ENCODE results near the gene FMNL3.

The FMNL3 gene, protein sequence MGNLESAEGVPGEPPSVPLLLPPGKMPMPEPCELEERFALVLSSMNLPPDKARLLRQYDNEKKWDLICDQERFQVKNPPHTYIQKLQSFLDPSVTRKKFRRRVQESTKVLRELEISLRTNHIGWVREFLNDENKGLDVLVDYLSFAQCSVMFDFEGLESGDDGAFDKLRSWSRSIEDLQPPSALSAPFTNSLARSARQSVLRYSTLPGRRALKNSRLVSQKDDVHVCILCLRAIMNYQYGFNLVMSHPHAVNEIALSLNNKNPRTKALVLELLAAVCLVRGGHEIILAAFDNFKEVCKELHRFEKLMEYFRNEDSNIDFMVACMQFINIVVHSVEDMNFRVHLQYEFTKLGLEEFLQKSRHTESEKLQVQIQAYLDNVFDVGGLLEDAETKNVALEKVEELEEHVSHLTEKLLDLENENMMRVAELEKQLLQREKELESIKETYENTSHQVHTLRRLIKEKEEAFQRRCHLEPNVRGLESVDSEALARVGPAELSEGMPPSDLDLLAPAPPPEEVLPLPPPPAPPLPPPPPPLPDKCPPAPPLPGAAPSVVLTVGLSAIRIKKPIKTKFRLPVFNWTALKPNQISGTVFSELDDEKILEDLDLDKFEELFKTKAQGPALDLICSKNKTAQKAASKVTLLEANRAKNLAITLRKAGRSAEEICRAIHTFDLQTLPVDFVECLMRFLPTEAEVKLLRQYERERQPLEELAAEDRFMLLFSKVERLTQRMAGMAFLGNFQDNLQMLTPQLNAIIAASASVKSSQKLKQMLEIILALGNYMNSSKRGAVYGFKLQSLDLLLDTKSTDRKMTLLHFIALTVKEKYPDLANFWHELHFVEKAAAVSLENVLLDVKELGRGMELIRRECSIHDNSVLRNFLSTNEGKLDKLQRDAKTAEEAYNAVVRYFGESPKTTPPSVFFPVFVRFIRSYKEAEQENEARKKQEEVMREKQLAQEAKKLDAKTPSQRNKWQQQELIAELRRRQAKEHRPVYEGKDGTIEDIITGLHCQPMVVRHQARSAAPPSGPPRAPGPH

DNA sequence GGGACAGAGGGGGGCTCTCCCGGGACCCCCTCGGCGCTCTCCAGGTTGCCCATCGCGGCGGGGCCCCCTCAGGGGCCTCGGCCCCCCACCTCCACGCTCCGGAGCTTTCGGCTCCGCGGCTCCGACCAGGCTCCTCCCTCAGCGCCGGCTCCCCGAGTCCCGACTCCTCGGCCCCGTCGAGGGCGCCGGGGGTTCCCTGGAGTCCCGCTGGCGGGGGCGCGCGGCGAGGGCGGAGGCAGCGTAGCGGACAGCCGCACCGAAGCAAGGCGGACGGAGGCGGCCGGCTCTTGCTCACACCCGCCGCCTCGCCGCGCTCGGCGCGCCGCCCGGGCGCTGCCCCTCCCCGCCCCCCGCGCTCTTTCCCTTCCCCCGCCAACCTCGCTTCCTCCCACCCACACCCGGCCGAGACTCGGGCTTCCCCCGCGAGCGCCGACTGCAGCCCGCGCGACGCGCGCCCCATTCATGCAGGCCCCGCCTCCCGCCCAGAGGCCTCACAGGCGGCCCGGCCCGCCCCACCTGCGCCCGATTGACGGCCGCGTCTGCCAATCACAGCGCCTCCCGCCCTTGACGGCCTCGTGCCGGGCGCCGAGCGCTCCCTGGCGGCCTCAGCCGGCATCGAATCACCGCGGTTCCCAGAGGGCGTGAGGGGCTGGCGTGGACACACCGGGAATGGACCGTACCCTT is at the start of gene FMNL3:
FMNL3 (minus strand) TSS at position 278 of the 684 bp plus-strand sequence; CDS start at position 53, 225 bp downstream.
- DNase-seq (ENCODE audit: low read depth) = peak; percentile 98
- H3K4me3 ChIP-seq (ENCODE audit: low read depth, low read length) = peak within 1 kb of the TSS; percentile 76
- TF ChIP-seq, protein P1, sequence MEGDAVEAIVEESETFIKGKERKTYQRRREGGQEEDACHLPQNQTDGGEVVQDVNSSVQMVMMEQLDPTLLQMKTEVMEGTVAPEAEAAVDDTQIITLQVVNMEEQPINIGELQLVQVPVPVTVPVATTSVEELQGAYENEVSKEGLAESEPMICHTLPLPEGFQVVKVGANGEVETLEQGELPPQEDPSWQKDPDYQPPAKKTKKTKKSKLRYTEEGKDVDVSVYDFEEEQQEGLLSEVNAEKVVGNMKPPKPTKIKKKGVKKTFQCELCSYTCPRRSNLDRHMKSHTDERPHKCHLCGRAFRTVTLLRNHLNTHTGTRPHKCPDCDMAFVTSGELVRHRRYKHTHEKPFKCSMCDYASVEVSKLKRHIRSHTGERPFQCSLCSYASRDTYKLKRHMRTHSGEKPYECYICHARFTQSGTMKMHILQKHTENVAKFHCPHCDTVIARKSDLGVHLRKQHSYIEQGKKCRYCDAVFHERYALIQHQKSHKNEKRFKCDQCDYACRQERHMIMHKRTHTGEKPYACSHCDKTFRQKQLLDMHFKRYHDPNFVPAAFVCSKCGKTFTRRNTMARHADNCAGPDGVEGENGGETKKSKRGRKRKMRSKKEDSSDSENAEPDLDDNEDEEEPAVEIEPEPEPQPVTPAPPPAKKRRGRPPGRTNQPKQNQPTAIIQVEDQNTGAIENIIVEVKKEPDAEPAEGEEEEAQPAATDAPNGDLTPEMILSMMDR (conservative IDR thresholded peaks at IDR 0.05; ENCODE audit: low read depth, low read length) = peak; percentile 83

DNA sequence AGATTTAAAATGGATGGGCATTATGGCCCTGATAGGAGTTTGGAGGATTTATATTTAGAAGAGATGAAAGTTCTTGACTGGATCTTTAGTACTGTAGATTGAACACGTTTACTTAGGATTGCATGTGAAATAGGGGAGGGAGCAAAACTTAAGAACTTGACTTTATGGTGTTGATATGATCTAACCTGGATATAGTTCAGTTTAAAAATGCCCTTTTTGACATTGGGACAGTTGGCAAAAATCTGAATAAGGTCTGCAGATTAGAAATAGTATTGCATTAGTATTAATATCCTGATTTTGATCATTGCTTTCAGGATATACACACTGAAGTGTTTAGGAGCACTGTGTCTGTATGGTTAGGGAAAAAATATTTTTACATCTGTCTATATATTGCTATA is 43.8 kb upstream of the FMNL3 start:
- TF ChIP-seq, protein P1 (conservative IDR thresholded peaks at IDR 0.05; ENCODE audit: low read depth, low read length) = no peak
- no peak overlapping the region for H3K4me3 ChIP-seq (ENCODE audit: low read depth, low read length)
- no peak for DNase-seq (ENCODE audit: low read depth)

DNA sequence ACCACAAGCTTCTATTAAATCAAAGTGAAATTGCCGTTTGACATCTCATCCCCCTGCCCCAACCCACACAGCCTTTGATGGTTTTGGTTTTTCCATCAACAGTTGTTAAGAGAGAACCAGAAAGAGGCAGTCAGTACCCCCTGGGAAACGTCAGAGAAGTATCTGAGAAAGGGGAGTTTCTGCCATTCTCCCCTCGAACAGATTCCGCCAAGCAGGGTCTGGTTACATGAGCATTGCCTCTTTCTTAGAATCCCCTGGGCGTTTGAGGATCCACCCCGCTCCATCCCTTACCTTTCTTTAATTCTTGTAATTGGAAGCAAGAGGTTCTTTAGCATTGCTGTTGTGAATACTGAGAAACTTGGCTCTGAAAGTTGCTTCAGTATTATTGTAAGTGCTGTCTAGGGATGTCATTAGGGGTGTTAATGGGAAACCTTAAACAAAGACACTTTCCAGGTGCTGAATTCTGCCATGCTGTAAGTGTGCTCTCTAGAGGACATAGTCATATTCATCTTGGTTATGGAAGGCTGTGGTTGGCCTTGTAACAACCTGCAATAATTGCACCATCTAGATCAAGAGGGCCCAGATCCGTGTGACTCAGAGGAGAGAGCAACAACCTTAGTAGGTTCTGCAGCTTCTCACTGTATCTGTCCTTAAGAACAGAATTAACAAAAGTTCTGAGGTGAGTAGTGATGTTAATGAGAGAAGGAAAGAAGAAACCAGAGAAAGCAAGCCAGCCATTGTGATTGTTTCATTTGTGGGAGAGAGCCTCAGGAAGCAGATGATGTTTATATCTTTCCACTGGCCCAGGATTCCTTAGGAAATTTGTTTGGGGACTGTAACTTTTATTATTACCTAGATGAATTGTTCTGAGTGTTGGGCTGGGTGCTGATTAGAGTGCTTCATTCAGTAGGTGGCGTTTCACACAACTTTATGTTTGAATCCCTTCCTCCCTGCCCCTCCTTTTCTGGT is 43.1 kb upstream of the FMNL3 start:
- H3K4me3 ChIP-seq (ENCODE audit: low read depth, low read length) = no peak overlapping the region

DNA sequence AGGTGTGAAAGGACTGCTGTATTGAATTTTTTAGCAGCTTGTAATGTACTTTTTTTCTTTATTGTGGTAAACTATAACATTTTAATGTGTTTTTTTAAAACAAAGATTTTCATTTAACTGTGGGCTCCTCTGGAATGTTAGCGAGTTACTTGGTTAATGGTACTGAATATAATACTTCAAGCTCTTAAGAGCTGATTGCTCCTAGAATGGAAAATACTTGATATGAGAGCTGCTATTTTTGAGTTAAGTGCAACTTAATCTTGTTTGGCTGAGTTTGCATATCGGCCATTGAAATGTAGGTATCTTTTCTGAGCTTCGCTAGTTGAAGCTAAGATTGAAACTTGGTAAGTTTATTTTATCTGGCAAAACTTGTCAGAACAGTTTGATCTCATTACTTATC is 41.6 kb upstream of the FMNL3 start:
- H3K4me3 ChIP-seq (ENCODE audit: low read depth, low read length) = no peak overlapping the region
- TF ChIP-seq, protein P1 (conservative IDR thresholded peaks at IDR 0.05; ENCODE audit: low read depth, low read length) = no peak

More for the DNA sequence above, 43.1 kb upstream of the FMNL3 start:
- TF ChIP-seq, protein P1 (conservative IDR thresholded peaks at IDR 0.05; ENCODE audit: low read depth, low read length) = no peak
- peak; percentile 87 for DNase-seq (ENCODE audit: low read depth)

DNA sequence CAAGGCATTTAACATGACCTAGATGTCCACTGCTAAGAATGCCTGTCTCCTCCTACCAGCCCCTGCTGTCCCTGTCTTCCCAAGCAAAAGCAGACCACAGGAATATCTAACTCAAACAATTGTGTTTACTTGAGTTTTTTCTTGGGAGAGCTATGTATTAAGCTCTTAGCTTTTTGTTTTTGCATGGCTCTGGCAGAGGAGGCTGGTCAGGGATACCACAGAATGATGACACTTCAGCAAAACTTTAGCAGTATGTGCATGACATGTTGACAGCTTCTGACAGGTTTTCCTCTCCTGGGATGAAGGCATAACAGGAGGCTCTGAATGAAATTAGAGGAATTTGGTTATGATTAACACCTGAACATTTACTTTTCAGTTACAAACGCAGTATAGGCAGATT is 41.1 kb upstream of the FMNL3 start:
- TF ChIP-seq, protein P1 (conservative IDR thresholded peaks at IDR 0.05; ENCODE audit: low read depth, low read length) = no peak

More for the DNA sequence above, 41.6 kb upstream of the FMNL3 start:
- DNase-seq (ENCODE audit: low read depth) = no peak

More for the DNA sequence above, 41.1 kb upstream of the FMNL3 start:
- no peak overlapping the region for H3K4me3 ChIP-seq (ENCODE audit: low read depth, low read length)
- peak; percentile 32 for DNase-seq (ENCODE audit: low read depth)
